Fibroblast of skin of back (primary cell): ENCODE data around the gene CCNJL.
"Not testable (repeated sequence)": the region's sequence is repeated elsewhere in the genome, so short reads cannot be mapped to it uniquely, and the experiment has no call there.

Experiments used
- DNase-seq: peaks from one replicate; pipeline ENCODE4 v3.0.0-alpha.2; 2013

The CCNJL gene

DNA sequence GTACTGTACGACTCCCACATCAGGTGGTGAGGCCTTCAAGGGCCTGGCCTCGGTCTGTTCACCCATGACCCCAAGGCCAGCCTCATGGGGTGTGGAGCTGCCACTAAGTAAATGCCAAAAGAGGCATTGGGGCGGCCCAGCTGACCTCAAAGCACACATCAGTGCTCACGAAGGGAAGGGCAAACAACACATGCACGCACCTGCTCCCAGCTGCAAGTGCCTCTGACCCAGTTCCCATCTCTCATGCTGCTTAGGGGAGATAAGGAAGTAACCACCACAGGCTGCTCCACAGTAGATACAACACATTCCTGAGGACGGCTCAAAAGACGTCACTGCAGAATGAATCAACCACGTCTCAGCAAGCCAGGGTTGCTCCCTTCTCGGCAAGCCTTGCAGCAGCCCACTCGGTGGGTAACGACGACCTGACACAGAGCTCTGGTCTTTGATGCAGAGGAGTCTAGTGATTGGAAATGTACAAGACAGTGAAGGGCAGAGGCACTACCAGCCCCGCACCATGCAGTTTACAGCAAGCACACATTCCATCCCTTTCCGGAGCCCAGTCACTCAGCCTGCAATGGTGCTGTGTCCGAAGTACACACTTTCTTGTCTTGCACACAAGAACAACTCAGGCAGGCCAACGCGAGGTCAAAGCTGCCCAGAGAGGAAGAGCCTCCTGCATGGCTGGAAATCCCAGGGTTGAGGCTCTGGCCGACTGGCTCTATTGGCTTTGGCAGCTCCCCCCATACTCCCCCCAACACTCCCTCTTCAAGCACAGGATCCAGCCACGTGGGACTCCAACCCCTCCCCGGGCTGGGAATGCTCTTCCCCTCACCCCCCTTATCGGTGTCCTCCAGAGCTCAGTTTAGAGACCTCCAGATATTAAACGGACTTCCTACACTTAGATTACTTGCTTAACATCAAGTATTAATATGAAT lies 51.2 kb downstream of the CCNJL start:
- DNase-seq, result peak; percentile 62

DNA sequence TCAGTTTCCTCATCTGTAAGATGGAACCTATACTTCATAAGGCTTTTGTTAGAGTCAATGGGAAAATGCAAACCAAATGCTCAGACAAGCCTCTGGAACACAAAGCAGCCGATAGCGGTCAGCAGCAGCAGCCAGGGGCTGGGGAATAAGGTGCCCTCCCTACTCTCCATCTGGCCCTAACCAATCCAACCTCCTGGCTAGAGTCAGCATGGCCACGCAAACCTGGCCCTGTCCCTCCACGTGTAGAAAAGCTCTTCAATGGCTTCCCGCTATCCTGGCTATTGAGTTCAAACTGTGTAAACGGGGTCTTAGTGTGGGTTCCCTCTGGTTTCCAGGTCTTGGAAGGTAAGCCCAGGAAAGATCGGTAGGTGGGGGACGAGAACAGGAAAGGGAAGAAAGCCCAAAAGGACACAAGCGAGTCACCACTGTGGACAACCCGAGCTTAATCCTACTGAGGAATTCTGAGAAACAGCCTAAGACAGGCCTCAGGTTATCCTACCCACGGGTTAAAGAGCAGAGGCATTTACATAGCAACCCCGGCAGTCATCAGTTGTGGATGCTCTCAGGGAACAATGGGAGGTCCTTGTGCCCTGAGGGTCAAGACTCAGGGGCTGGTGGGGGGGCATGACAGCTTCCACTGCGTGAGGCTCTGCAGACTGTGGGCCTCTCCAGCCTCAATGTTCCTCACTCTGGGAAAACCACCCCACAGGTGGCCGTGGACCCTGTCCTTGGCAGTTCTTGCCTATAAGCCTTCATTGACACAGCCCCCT lies 52.2 kb downstream of the CCNJL start:
- no peak for DNase-seq

DNA sequence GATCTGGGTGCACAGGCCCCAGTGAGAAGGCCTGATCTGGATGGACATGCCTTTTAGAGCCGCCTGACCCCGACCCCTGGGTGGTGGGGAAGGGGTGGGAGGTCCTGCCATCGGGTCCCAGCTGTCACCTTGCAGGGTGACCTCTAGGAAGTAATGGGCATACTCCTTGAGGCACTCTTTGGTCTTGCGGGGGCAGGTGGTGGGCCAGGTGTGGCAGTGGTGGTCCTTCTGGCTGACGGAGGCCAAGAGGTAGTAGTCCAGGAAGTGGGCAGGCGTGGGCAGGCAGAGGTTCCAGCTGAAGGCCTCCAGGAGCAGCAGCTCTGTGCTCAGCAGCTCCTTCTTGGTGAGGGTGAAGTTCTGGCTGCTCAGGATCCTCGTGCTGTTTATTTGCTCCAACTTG lies 53.0 kb downstream of the CCNJL start:
- no peak for DNase-seq

DNA sequence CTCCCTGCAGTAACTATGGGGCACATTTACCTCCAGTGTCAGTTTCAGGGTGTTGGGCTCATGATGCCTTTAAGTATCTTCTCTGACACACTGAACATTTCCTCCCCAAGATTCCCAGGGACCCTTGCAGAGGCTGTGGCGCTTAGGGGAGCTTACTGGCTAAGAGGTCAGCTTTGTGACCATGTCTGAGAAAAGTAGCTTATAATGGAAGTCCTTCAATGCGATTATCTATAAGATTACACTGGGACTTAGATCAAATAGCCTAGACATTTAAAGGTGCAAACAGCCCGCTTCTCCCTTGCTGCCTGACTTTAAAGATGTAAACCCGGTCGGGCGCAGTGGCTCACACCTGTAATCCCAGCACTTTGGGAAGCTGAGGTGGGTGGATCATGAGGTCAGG lies 57.7 kb downstream of the CCNJL start:
- DNase-seq, result no peak

DNA sequence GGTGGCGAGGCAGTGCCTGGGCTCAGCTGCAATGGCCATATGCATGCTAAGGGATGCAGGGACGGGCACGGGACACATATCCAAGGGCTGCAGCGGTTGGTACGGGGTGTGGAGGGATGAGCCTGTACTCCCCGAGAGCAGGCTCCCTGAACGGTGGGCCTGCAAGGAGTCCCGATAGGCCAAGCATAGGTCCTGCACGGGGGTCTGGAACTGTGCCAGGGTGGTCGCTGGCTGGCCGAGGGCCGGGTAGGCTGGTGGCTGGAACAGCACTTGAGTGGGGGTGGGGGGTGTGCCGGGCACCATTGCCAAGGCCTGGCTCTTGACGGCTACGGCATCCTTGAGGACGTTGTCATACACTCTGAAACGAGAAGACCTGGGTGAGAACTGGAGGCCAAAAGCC lies 58.9 kb downstream of the CCNJL start:
- DNase-seq, result no peak

DNA sequence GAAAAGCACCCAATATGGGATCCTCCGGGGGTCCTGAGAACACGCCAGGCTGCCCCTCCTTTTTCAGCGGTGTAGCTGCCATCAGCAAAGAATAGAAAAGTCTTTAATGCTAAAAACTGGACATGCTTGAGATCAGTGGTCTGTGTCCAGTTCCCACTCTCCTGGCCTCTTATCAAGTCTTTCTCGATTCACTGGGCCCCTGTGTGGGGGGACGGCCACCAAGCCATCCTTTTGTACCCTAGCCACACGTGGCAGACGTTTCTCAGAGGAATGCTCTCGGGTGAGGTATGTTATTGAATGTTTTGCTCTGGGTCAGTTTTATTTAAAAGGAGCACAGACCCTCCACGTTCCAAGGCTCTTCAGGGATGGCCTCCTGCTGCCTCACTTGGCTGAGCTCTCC lies 59.4 kb downstream of the CCNJL start:
- DNase-seq, result no peak

DNA sequence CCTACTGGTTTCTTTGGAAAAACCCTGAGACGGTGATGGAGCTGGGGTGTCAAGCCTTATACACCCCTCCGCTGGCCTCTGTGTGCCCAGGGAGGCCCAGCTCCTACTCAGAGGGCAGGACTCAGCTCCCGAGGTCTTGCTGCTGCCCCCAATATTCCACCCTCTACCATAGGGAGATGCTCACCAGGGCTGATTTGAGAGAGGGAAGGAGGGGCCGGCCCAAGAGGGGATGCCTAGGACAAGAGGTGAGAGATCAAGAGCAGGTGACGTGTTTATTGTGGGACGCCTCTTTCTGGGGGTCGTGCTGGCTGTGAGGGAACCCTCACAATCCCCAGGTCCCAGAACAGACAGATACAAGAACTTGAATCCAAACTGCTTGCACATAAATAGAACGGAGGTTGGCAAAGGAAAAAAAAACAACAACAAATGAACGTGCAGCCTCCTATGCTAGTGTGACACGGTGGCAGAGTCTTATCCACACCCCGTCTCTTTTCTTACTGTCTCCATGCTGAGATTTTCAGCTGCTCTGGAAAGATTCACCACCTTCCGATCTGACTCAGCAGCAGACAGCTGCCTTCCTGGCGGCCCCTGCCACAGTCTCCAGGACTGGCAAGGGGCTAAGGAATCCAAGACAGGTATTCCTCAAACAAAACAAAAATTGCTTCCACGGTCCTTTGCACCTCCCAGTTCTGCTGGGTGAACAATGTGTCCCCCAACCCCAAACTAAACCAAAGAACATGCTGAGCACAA lies 60.8 kb downstream of the CCNJL start:
- DNase-seq, result no peak

DNA sequence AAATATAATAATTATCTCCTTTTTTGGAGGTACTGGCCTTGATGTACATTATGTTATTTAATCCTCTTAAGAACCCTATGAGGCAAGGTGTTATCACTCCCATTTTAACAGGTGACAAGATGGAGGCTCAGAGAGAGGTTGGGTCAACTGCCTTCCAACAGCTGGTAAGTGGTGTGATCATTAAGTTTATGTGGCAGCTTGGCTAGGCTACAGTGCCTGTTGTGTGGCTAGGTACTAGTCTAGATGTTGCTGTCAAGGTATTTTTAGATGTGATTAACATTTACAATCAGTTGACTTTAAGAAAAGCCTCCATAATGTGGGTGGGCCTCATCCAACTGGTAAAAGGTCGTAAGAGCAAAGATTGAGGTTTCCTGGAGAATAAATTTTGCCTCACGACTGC lies 61.5 kb downstream of the CCNJL start:
- DNase-seq, result no peak

DNA sequence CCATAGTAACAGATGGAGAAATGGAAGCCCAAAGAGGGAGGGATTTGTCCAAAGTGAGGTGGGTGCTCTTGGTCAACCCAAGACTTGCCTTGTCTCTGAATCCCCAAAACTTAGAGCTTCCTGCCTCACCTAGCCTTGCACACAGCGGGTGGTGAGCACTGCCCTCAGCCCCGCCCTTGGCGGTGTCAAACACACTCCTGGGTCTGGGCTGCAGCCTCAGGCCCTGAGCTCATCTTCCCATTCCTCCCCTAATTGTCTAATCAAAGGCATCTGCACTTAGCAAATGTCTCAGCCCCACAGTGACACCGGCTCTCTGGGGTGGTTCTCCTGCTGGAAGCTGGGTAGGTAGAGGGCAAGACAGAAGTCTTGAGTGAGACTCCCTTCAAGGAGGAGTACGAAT lies 62.1 kb downstream of the CCNJL start:
- no peak for DNase-seq

DNA sequence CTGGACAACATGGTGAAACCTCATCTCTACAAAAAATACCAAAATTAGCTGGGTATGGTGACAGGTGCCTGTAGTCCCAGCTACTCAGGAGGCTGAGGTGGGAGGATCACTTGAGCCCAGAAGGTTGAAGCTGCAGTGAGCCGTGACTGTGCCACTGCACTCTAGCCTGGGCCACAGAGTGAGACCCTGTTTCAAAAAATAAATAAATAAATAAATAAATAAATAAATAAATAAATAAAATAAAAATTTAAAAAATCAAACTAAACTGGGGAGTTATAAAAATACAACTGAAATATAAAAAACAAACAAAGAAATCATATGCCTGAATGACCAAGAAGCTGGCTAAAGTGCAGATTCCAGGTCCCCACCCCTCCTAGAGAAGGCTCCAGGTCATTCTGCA lies 62.8 kb downstream of the CCNJL start:
- DNase-seq, result not testable (repeated sequence)

DNA sequence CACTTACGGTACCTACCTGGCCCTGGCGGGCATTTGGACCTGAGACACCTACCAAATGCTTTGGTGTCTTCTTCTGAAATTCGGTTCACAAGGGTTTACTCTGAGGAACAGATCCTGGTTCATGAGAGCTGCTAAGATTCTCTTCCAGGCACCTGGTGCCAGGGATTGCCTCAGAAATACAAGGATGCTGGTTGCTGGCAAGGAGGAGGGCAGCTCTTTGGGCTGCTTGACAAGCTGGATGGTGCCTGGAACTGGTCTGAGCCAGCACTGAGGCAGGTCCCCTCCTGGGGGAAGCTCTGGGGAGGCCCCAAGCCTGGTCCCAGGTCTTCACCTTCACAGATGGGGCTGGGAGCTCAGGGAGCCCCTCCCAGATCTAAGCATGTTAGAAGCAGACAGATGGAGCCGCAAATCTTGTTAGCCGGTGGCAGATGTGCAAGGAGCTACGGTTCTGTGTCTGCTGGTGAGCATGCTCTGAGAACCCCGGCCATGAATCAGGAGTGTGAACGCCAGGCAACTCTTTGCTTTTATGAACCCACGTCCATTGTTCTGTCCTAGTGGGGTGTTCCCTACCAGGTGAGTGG lies 66.8 kb downstream of the CCNJL start:
- DNase-seq, result no peak

DNA sequence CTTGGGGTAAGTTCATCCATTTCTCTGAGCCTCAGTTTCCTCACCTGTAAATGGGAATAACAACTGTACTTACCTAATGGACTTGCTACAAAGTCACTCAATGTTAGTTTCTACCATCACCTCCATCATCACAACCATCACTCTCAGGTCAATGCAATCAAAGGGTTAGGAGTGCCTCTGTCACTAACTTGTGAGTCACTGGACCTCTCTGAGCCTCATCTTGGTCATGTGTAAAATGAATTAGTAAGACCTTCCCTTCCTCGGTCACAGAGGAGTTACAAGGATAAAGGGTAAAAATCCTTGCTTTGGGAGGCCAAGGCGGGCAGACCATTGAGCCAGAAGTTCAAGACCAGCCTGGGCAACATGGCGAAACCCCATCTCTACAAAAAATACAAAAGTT lies 70.2 kb downstream of the CCNJL start:
- no peak for DNase-seq

DNA sequence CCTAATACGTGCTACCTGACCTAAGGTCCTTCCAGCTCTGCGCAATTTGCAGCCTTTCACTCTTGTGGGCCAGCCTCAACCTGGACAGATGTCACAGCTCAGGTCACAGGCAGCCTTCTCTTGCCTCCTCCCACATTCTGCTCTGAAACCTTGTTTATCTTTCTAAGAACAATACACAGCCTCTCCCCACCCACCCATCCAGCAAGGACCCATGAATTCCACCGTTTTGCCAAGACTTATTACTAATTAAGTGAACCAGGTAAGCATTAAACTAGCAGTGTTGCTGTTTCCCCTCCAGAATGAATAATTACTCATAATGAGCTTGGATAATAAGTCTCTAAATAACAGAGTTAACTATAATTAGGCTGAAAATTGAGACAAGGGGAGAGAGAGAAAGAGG lies 72.0 kb downstream of the CCNJL start:
- no peak for DNase-seq

DNA sequence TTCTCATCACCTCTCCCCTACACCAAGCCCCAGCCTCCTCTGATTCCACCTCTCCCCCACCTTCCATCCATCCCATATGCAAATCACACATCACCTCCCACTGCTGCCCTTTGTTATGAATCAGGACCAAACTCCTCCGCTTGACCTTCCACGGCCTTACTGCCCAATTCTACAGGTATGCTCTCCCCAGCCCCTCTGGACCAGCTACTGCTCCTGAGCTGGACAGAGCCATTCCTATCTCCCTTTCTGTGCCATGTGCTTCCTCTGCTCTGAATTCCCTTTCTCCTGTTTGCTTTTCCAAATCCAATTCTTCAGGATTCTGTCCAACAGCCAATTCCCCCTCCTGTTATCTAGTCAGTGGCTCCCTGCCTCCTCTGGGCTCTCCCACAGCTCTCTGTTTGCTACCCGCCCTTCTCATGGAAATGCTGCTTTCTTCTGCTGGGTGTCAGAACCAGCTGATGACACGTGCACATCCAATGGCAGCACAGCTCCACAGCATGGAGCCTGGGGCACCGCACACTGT lies 74.7 kb downstream of the CCNJL start:
- DNase-seq, result no peak

DNA sequence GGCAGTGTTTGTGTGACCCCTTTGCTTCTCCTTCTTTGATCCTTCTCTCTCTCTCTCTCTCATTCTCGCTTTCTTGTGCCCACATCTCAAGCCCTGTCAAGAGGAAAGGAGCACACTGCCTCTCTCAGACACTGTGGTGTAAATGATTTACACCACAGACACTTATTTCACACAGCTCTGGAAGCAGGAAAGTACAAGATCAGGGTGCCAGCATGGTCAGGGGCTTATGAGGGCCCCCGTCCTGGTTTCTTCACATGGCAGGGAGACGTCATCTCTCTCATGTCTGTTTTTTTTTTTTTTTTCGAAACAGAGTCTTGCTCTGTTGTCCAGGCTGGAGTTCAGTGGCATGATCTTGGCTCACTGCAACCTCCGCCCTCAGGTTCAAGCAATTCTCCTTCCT lies 76.6 kb downstream of the CCNJL start:
- DNase-seq, result no peak

DNA sequence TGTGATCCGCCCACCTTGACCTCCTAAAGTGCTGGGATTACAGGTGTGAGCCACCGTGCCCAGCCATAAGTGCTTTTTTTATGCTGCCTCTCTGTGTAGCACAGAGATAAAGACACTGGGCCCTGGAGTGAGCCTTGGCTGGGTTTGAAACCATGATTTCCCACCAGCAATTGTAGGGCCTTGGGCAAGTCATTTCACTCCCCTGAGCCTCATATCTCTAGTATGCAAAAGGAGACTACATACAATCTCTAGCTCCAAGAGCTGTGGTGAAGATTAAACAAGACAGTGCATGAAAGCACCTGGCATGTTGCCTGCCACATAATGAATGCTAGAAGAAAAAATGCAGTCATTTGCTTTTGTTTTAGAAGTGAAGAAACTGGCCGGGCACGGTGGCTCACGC lies 79.1 kb downstream of the CCNJL start:
- no peak for DNase-seq

DNA sequence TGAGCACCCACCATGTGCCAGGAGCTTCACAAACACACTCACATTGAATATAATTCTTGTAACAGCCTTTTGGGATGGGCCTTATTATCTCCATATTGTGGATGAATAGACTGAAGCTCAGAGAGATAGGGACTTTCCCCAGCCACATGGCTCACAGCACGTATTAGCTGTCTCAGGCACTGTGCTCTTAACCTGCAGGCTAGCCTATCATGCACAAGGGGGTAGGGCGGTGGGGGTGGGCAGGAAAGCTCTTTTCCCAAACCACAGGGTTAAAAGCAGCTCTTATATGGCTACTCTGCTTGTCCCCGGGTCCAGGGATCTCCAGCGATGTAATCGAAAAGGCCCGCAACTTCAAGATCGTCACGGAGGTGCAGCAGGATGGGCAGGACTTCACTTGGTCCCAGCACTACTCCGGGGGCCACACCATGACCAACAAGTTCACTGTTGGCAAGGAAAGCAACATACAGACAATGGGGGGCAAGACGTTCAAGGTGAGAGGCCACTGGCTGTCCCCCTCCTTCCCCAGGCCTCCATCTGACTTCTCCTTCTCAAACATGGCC lies 80.5 kb downstream of the CCNJL start:
- no peak for DNase-seq

DNA sequence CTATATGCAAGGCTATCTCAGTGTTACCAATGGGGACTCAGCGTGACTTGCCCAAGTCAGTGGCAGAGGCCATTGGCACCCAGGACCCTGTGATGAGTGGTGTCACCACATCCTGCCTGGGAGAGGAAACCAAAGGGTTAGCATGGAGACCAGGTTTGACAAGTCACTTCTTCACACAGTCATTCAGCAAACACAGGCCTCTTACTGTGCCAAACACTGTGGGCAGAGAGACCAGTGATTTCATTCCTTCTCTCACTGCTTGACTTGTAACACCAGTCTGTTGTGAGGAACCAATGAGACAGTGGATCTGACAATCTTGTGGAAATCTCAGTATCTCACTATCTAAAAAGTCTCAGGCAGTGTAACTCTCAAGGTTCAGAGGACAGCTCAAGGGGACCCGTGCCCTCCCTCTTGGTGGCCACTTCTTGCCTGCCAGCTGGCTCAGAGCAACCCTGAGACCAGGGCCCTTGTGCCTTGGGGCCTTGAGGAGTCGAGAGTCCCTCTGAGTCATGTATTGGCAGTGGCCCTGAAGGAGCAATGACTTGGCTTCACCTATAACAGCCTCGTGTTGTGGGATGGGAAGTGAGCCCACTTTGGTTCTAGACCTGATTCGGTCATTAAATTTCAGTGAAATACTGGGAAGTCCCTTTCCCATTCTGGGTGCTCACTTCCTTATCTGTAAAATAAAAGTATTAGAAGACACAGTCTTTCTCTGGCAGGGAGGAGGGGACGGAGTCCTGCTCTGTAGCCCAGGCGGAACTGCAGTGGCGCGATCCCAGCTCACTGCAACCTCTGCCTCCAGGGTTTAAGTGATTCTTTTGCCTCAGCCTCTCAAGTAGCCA lies 81.5 kb downstream of the CCNJL start:
- peak; percentile 18 for DNase-seq

DNA sequence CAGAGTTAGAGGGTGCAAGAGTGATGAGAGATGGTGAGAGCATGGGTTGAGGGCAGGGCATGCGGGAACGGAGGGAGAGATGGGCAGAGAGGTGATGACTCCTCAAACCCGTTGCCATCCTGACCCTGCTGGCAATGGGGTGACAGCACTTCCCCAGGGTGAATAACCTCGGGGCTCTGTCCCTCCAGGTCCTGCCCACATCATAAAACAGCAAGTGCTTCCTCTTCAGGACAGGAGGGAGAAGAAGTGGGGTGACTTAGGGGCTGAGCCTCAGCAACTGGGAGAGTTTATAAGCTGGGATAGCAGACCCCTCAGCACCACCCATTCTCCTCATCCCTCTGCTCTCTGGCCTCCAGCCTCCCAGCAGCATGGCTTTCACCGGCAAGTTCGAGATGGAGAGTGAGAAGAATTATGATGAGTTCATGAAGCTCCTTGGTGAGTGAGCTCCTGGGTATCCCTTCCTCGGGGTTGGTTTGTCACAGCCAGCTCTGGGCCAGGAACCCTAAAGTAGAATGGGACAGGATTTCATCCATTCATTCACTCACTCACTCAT lies 83.1 kb downstream of the CCNJL start, which contains the start of gene FABP6:
TSS of gene FABP6 (plus strand) at position 317 of the 553 bp plus-strand sequence. CDS start at position 369, 52 bp downstream.
- DNase-seq, result no peak

DNA sequence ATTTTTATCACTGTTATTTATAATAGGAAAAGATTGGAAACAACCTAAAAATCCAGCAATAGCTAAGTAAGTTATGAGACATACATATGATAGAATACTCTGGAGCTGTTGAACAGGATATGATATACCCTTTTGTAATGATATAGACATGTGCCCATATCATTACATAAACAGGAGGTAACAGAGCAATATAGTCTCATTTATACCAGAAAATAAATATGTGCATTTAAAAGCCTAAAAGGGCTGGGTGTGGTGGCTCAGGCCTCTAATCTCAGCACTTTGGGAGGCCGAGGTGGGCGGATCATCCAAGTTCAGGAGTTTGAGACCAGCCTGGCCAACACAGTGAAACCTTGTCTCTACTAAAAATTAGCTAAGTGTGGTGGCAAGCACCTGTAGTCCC lies 85.4 kb downstream of the CCNJL start:
- peak; percentile 38 for DNase-seq

DNA sequence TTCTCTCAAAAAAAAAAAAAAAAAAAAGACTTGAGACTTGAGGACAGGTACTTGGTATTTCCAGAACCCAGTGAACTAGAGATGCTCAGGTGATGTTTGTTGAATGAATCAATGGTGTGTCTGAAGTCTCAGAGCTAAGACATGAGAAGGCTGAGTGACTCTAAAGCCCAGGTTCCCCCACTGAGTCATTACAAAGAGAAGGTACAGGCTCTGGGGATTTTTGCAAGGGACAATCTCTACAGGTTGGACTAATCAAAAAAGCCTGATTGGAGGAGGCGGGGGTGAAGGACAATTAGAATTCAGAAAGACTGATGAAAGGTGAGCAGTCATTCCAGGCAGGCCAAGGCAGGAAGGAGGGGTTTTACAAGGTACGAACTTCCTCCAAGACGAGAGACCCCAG lies 91.3 kb downstream of the CCNJL start:
- no peak for DNase-seq
